Muscle of back (tissue), 13 donors: ENCODE results near the gene FAM20B. TPM values are rescaled to one million over a fixed set of nuclear protein-coding genes. Genes with fewer than 3 reads are reported as not detected.
"Not testable (repeated sequence)": the region's sequence is repeated elsewhere in the genome, so short reads cannot be mapped to it uniquely, and the experiment has no call there.

Experiments
- DNase-seq, 3 donors: peaks; one replicate each; pipeline versions ENCODE4 v3.0.0 to v3.0.0-alpha.2; 2013
- long read RNA-seq, 9 donors: transcript quantifications; one replicate each; lab custom pipeline, GENCODE V29; 2026
- polyA plus RNA-seq, 10 donors: library from polyadenylated mRNA; unstranded; fragments of 120-200 nt; gene quantifications; one replicate each; pipeline ENCODE4 v1.2.1, GENCODE V29; 2013; ENCODE audit not compliant: insufficient read length in 10 of 10

Gene FAM20B, protein sequence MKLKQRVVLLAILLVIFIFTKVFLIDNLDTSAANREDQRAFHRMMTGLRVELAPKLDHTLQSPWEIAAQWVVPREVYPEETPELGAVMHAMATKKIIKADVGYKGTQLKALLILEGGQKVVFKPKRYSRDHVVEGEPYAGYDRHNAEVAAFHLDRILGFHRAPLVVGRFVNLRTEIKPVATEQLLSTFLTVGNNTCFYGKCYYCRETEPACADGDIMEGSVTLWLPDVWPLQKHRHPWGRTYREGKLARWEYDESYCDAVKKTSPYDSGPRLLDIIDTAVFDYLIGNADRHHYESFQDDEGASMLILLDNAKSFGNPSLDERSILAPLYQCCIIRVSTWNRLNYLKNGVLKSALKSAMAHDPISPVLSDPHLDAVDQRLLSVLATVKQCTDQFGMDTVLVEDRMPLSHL
- polyA plus RNA-seq = 10 to 100 TPM; 27.2 to 35.5 (median 29.0) TPM
- long read RNA-seq, donor 1, full-length matches to known transcripts = 2 of 2 reads
- long read RNA-seq, donor 1, partial matches to known transcripts = 0 of 2 reads
- long read RNA-seq, donor 1, other reads (novel, unspliced or antisense) = 0 of 2 reads
- long read RNA-seq, donor 2 = 0 reads
- long read RNA-seq, donor 3 = 0 reads
- long read RNA-seq, donor 4, full-length matches to known transcripts = 1 of 9 reads
- long read RNA-seq, donor 4, partial matches to known transcripts = 8 of 9 reads
- long read RNA-seq, donor 4, other reads (novel, unspliced or antisense) = 0 of 9 reads
- long read RNA-seq, donor 5, full-length matches to known transcripts = 4 of 4 reads
- long read RNA-seq, donor 5, partial matches to known transcripts = 0 of 4 reads
- long read RNA-seq, donor 5, other reads (novel, unspliced or antisense) = 0 of 4 reads
- long read RNA-seq, donor 6, full-length matches to known transcripts = 2 of 16 reads
- long read RNA-seq, donor 6, partial matches to known transcripts = 14 of 16 reads
- long read RNA-seq, donor 6, other reads (novel, unspliced or antisense) = 0 of 16 reads
- long read RNA-seq, donor 7, full-length matches to known transcripts = 1 of 1 reads
- long read RNA-seq, donor 7, partial matches to known transcripts = 0 of 1 reads
- long read RNA-seq, donor 7, other reads (novel, unspliced or antisense) = 0 of 1 reads
- long read RNA-seq, donor 8, full-length matches to known transcripts = 1 of 1 reads
- long read RNA-seq, donor 8, partial matches to known transcripts = 0 of 1 reads
- long read RNA-seq, donor 8, other reads (novel, unspliced or antisense) = 0 of 1 reads
- long read RNA-seq, donor 9 = 0 reads

DNA sequence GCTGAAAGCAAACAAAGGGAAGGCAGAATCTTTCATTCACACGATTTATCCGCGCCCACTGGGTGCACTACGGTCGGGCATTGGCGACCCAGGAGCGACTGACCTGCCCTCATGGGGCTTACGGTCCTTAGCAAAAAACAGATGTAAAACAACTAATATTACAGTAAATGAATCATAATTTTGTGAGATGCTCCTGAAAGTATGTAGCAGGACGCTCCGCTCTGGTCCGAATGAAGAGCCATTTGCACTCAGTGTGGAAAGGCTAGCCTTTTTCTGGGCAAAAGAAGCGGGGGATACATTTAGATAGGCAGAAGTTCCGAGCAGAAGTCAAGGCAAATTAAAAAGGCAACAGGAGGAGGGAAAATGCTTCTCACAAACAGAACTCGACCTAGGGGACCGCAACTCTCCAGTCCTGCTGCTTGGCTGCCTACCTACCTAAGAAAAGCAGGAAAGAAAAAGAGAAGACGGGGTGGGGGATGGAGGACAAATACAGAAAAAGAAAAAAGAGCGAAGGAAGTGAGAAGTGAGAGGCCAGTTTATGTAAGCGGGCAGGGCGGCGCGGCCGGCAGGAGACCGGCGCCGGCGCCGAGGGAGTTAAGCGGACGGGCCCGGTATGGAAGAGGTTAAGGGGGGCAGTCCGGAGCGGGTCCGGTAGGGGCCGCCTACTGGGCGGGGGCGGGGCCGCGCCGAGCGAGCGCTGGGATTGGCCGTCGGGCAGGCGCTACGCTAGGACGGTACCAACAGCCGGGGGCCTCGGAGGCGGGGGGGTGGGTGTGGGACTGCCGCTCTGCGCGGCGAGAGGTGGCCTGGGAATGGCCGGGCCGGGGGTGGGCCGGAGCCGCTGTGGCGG, at the start of gene FAM20B:
Gene FAM20B (plus strand): TSS at position 770 of the 850 bp plus-strand sequence. CDS start 17,954 bp downstream, outside the sequence.
- DNase-seq = peak; percentile 92 to 98 (median 96)

DNA sequence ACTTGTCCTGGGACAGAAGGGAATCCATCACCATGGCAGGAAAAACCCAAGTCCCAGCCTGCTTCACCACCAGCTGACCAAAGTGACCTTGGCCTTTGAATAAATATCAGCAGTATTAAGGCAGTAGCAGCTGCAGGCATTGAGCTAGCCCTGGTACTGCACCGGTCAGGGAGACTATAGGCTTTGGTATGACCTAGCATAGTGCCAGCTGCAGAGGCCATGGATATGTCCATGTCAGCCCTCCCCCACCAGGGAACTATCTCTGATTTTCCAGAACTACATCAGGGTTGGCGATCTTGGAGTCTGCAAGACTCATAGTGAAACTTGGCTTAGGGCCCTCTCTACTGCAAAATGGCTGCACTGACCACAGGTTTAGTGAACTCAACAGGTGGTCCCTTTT, 49.2 kb upstream of the FAM20B start:
- no peak for DNase-seq

DNA sequence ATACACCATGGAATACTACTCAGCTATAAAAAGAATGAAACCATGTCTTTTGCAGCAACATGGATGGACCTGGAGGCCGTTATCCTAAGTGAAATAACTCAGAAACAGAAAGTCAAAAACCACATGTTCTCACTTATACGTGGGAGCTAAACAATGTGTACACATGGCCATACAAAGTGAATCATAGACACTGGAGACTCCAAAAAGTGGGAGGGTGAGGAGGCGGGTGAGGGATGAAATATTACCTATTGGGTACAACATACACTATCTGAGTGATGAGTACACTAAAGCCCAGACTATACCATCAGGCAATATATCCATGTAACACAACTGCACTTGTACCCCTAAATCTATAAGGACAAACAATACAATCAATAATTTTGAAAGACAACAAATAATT, 39.5 kb upstream of the FAM20B start:
- DNase-seq = no peak

DNA sequence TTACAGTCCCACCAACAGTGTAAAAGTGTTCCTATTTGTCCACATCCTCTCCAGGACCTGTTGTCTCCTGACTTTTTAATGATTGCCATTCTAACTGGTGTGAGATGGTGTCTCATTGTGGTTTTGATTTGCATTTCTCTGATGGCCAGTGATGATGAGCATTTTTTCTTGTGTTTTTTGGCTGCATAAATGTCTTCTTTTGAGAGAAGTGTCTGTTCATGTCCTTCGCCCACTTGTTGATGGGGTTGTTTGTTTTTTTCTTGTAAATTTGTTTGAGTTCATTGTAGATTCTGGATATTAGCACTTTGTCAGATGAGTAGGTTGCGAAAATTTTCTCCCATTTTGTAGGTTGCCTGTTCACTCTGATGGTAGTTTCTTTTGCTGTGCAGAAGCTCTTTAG, 37.5 kb upstream of the FAM20B start:
- DNase-seq = not testable (repeated sequence)

DNA sequence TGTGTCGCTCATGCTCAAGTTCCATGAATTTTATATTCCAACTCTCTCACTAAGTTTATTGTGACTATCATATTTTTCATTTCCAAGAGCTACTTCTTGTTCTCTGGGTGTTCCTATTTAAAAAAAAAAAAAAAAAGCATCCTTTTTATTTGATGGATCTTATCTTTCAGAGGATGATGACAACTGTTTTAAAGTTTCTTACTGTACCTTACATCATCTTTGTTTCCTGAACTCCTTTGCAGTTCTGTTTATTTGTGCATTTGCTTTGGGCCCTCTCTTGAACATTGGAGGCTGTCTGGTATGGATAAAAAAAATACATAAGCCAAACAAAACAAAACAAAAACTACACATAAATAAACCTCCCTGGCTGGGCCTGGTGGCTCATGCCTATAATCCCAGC, 32.1 kb upstream of the FAM20B start:
- no peak for DNase-seq

DNA sequence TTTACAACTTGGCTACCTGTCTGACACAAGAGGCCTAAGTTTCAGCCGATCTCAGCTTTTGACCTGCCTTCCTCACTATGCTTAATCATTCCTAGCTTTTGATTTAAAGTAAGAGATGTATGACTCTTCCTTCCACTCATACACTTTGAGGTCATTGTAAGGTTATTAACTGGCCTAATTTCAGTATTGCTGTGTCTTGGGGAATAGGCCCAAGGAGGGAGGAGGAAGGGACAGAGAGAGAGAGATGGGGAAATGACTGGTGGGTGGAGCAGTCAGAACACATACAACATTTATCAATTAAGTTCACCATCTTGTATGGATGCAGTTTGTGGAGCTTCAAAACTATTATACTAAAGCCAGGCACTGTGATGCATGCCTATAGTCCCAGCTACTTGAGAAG, 28.3 kb upstream of the FAM20B start:
- DNase-seq = no peak

DNA sequence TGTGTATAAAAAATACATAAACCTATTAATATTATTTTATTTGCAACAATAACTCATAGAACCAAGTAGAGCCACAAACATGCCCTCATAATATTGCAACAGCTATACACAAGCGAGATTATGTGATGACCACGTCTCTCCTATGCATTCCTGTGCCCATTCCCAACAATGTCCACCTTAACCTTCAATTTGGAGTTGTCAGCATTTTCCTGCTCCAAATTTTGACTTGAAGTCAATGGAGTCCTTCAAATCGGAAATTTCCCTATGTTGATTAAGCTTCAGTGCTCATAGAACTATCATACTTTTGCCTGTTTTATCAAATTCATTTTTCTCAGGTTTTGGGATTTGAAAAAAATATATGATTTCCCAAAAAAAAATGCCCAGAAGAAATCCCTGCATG, 27.4 kb upstream of the FAM20B start:
- no peak for DNase-seq

DNA sequence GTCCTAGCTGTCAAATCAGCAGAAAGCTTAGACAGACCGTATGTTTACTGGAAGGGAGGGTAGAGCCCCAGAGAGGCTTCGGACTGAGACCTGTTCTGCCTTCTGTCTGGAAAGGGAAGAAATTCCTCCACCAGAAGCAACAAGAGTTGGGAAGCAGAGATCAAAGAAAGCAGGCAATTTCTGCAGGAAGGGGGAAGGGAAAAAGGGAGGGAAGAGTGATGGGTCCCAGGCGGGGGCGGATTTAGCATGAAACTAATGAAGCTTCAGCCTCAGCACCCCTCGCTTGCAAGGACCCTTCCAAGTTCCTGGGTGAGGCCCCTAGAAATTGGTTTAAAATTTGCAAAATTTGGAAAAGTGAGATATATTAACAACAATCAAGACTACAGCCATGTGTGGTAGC, 26.6 kb upstream of the FAM20B start:
- DNase-seq = no peak

DNA sequence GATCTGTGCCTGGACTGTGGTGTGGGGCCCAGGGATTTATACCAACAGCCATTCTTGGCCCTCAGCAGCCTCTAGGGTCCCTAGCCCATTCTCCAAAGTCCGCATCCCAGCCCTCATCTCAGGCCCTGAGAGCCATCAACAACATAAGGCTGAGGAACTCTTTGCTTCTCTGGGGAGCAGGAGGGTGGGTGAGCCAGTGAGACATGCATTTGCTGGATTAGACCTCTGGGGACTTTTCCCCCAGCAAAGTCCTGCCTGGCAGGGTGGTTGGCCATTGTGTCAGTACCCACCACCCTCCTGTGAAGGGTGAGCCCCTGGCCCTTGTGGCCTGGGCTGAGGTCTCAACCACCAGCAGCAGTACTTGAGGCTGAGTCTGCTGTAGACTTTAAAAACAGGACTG, 24.2 kb upstream of the FAM20B start:
- DNase-seq = no peak

DNA sequence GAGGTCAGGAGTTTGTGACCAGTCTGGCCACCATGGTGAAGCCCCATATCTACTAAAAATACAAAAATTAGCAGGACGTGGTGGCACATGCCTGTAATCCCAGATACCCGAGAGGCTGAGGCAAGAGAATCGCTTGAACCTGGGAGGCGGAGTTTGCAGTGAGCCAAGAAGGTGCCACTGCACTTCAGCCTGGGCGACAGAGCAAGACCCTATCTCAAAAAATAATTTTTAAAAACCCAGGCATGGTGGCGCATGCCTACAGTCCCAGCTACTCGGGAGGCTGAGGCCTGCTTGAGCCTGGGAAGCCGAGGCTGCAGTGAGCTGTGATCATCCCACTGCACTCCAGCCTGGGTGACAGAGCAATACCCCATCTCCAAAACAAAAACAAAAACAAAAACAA, 23.6 kb upstream of the FAM20B start:
- not testable (repeated sequence) for DNase-seq

DNA sequence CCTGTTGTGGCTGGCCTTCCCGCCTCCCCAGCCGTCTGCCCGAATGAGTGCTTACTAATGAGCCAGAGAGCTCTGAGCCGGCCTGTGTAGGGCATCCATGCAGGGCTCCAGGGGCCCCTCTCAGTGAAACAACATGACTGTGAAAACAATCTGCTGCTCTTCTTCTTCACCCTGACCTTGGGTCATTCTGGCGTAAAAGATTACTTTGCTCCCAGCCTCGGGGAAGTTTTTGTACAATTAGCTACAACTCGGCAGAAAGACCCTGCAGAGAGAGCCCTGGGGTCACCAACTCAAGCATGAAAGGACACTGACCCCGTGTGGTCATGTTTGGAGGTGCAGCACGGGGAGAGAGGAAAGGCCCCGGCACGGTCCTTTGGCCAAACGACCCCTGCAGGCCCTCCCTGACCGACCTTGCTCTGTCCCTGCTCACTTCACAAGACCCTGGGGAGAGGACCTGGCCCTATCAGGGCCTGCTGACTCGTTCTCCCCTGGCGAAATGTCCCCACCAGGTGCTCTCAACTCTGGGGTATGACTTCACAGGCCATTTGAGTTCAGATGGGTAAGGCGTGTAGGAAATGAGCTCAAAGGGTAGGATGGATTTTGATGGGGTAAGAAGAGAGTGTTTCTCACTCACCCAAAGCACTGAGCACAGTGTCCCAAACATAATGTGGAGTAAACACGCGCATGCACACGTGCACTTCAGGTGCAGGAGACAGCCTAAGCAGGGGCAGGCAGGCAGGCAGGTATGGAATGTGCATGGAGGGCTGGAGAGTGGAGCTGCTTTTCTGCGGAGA, 22.9 kb upstream of the FAM20B start:
- DNase-seq = peak; percentile 68 to 92 (median 82)

DNA sequence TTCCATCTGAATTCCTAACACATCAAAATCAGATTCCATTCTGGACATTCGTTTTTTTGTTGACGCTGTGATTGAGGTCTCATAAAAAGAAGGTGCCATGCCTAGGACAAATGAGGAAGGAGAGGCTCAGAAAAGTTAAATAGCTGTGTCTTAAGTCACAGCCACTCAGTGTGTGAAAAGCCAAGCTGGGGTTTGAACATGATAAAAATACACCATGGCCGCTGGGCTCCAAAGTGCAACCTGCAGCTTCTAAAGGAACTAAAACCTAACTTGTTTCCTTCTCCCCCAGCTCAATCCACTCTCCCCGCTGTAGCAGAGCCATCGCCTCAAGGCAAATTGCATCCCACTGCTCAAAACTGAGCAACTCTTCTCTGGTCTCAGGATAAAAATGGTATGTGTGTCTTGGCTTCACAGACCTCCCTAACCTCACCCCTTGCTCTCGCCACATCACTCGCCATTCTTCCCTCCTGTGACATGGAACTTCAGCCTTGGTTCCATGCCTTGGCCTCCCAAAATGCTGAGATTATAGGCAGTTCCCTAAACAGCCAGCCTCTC, 22.1 kb upstream of the FAM20B start:
- DNase-seq = no peak

DNA sequence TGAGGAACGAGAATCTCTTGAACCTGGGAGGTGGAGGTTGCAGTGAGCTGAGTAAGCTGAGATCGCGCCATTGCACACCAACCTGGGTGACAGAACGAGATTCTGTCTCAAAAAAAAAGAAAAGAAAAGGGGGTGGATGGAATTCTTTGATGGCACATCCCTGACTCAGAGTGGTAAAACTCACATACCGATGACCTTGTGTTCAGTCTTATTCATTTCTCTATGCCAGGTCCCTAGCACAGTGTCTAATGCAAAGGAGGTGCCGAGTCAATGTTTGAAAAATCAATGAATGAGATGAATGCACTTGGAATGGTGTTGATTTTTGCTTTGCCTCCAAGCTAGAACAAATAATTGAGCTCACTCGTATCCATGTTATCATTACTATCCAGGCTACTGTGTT, 18.5 kb upstream of the FAM20B start:
- DNase-seq = no peak

DNA sequence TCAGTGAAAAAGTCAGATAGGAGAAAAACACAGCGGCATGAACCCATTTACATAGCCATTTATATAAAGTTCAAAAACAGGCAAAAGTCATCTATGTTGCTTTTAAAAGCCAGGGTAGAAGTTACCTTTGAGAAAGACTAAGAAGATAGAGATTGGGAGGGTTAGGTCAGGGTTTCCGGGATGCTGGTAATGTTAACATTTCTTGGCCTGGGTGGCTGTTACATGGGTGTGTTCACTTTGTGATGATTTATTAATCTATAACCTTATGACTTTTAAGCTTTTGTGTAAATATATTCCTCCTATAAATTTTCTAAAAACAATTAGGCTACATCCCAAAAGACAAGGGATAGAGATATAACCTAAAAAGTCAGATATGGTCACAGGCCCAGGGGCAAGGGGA, 15.0 kb upstream of the FAM20B start:
- no peak for DNase-seq

DNA sequence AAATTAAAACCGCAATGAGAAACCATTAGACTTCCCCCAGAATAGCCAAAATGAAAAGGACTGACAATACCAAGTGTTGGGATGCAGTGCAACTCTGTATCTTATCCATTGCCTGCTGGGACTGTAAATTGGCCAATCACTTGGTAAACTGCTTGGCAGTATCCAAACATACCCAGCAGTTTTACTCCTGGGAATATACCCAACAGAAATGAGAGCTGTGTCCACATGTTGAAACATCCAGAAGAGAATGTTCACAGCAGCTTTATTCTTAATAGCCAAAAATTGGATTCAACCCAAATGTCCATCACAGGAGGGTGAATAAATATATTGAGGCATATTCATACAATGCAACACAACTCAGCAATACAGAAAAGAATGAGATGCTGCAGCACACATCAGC, 13.7 kb upstream of the FAM20B start:
- DNase-seq = no peak

DNA sequence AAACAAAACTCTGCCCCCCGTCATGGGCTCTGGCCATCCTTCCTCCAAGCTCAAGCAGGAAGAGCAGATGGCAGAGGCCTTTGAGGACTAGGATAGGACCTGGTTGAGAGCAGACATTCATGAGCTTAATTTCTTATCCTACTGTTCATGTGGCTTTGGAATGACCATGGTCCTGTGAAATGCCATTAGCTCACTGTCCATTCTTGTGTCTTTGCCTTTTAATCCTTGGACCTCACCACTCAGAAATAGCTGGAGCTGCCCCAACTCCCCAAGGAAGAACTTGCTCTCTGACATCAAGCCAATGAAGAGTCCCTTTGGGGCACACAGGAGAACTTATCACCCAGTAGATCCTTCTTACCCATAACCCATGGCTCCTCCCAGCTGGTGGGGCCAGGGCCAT, 11.6 kb upstream of the FAM20B start:
- DNase-seq = no peak

DNA sequence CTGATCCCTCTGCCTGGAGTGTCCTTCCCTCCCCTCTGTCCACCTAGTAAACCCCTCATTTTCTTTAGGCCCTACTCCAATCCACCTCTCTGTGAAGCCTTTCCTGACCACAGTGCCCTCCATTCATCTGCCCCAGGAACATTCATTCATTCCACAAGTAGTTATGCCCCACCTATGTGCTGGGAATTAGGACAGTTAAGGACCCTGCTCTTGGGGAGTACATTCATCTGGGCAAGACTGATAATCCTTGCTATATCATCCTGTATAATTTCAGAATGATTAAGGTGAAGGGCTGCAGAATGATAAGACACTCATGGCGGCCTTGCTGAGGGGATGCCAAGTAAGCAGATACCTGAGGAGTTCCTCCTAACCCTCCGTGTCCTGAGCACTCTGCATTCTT, 10.3 kb upstream of the FAM20B start:
- DNase-seq = no peak

DNA sequence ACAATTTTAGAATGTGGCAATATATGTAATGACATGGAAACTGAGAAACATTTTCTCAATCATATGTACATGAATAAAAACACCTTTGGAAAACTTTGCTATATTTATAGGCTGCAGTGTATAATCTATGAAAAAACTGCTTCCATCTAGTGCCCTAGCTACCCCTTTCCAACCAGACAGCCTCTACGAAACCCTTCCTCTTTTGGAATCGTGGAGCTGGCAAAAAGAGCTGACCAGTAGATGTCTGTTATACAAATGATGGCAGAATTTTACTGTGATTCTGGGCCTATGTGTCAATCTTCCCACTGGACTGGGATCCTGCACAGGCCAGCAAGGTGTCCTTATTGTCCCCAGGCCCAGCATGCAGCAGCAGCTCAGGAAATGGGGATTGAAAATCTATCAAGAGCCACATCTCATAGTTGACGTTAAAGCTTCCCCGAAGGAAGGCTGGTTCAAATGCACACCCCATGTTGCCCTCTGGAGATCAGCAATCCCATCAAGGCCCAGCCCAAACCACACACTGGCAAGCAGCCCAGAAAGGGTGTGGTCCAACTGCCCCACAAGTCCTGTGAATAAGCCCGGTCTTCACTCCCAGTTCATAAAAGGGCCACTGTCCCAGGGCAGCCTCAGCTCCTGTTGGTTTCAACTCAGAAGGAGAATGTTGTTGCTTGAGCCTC, 8.8 kb upstream of the FAM20B start:
- peak; percentile 66 to 82 (median 77) for DNase-seq
